Lower lobe of right lung (tissue), 2 donors: ENCODE measurements around the gene BSND. TPM values are rescaled to one million over a fixed set of nuclear protein-coding genes. Genes with fewer than 3 reads are reported as not detected.

Source experiments
- ATAC-seq, 2 donors: fragments of 200-7000 bp; cut with Tn5 transposase; one replicate each; pipeline ENCODE4 v1.9.1; 2020 to 2022; ENCODE audit warnings: mild to moderate bottlenecking in 2 of 2, moderate library complexity in 2 of 2
- DNase-seq: peaks from one replicate; pipeline ENCODE4 v3.0.0-alpha.2; 2020
- H3K27ac ChIP-seq: fragments of 200-600 bp; one replicate; pipeline ENCODE4 v1.8.0; 2022
- H3K27me3 ChIP-seq: fragments of 200-600 bp; one replicate; pipeline ENCODE4 v1.8.0; 2022; ENCODE audit warnings: low read depth
- H3K36me3 ChIP-seq: fragments of 200-600 bp; one replicate; pipeline ENCODE4 v1.8.0; 2022; ENCODE audit warnings: mild to moderate bottlenecking
- H3K4me1 ChIP-seq: fragments of 200-600 bp; one replicate; pipeline ENCODE4 v1.8.0; 2022
- H3K4me3 ChIP-seq: fragments of 200-600 bp; one replicate; pipeline ENCODE4 v1.8.0; 2022; ENCODE audit warnings: mild to moderate bottlenecking
- H3K9me3 ChIP-seq: fragments of 200-600 bp; one replicate; pipeline ENCODE4 v1.8.0; 2022
- CTCF ChIP-seq: fragments of 200-600 bp; IDR thresholded peaks from one replicate; pipeline ENCODE4 v1.8.0; 2022; ENCODE audit warnings: antibody characterized with exemption, mild to moderate bottlenecking
- intact Hi-C: fragments of 100-400 bp; cut with DNase I; formaldehyde crosslinking; loops from one replicate; pipeline ENCODE4 v1.11.0; 2022
- total RNA-seq: library from RNA; stranded (reverse); fragmentation: NEBNext Ultra II Directional; extraction: Animal tissue kit (Norgen Biotek cat#: 25700); gene quantifications from one replicate; pipeline ENCODE4 v1.2.1, GENCODE V29; 2021
- donor health status: DM: no; HTN: yes; CAD: no; lungs with severe emphysema.

The BSND gene
- total RNA-seq, 1 donor from 2014 or later, result not detected

GRCh38 chr1:54952950-54953718, 45.6 kb upstream of the BSND start:
- Histone ChIP-seq H3K4me1 (peaks cover 10% of the 10 kb centered on the region), H3K27me3 (no peaks in the 10 kb centered on the region), H3K27ac (no peak overlapping the region), H3K9me3 (peaks cover 5% of the 10 kb centered on the region), H3K36me3 (no peaks in the 10 kb centered on the region), H3K4me3 (no peak overlapping the region)
- intact Hi-C loops, result no loop called here
- no peak for TF ChIP-seq CTCF
- ATAC-seq, result no peak
- no peak for DNase-seq

- H3K27ac ChIP-seq, result no peak overlapping the region
- intact Hi-C loops, result no loop called here
- no peaks in the 10 kb centered on the region for H3K27me3 ChIP-seq
- ATAC-seq (no peak), DNase-seq (no peak)
- peaks cover 5% of the 10 kb centered on the region for H3K9me3 ChIP-seq
- H3K4me1 ChIP-seq, result peaks cover 10% of the 10 kb centered on the region
- no peak overlapping the region for H3K4me3 ChIP-seq
- H3K36me3 ChIP-seq, result no peaks in the 10 kb centered on the region
- TF ChIP-seq CTCF, result no peak
Measured at GRCh38 chr1:54953846-54954245, 44.9 kb upstream of the BSND start.

GRCh38 chr1:54955359-54955758, 43.4 kb upstream of the BSND start:
- TF ChIP-seq CTCF, result no peak
- H3K27me3 ChIP-seq, result no peaks in the 10 kb centered on the region
- no peak for DNase-seq

DNA sequence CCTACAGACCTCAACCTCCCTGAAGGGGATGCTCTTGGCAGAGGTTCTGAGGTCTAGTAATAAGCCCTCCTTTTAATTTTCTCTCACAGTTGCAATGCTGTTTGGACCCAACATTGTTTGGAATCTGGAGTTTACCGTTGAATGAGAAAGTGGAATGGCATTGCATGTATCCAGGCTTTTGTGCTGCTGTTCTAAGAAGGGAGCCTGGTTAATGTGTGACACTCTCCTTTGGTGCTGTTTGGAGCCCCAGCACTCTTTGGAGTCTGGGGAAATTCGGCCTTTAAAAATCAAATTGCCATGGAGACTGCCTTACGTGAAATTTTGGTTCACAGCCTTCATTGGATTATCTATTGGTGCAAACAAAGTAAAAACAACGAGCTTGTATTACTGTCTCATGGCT, 42.0 kb upstream of the BSND start:
- Histone ChIP-seq H3K36me3 (no peaks in the 10 kb centered on the region), H3K27ac (no peak overlapping the region), H3K27me3 (no peaks in the 10 kb centered on the region), H3K4me1 (no peaks in the 10 kb centered on the region), H3K9me3 (peaks cover 9% of the 10 kb centered on the region), H3K4me3 (no peak overlapping the region)
- intact Hi-C loops, result no loop called here
- no peak for ATAC-seq
- TF ChIP-seq CTCF, result no peak
- DNase-seq, result no peak

More at GRCh38 chr1:54955359-54955758, 43.4 kb upstream of the BSND start:
- no peak for ATAC-seq
- Histone ChIP-seq H3K4me1 (peaks cover 7% of the 10 kb centered on the region), H3K9me3 (peaks cover 9% of the 10 kb centered on the region), H3K27ac (no peak overlapping the region), H3K36me3 (no peaks in the 10 kb centered on the region), H3K4me3 (no peak overlapping the region)
- intact Hi-C loops, result no loop called here

GRCh38 chr1:54959241-54959640, 39.5 kb upstream of the BSND start:
- no peak for DNase-seq
- intact Hi-C loops, result no loop called here
- no peak overlapping the region for H3K4me3 ChIP-seq
- TF ChIP-seq CTCF, result no peak
- H3K4me1 ChIP-seq, result no peaks in the 10 kb centered on the region
- peaks cover 9% of the 10 kb centered on the region for H3K9me3 ChIP-seq
- ATAC-seq, result no peak
- H3K36me3 ChIP-seq, result no peaks in the 10 kb centered on the region
- H3K27ac ChIP-seq, result no peak overlapping the region
- no peaks in the 10 kb centered on the region for H3K27me3 ChIP-seq
